Uterus (tissue), 4 donors: Measurements from ENCODE around the gene MFRP. TPM values are rescaled to one million over a fixed set of nuclear protein-coding genes. Genes with fewer than 3 reads are reported as not detected.

ENCODE experiments used
- DNase-seq, 2 donors: peaks; one replicate each; pipeline ENCODE4 v3.0.0-alpha.2; 2019 to 2020
- H3K27ac ChIP-seq, 2 donors: fragments of 200-600 bp; sonication (generic); 1 replicate in 1 of 2; 2 replicates in 1 of 2; pipeline ENCODE4 v1.5.1; 2016 to 2018
- H3K27me3 ChIP-seq, 2 donors: fragments of 200-600 bp; sonication (generic); one replicate each; pipeline ENCODE4 v1.5.1; 2018 to 2019; ENCODE audit warnings: control low read depth in 1 of 2
- H3K36me3 ChIP-seq, 2 donors: fragments of 200-600 bp; sonication (generic); one replicate each; pipeline ENCODE4 v1.5.1; 2019; ENCODE audit warnings: control low read depth in 1 of 2
- H3K4me1 ChIP-seq, 2 donors: fragments of 200-600 bp; sonication (generic); one replicate each; pipeline ENCODE4 v1.5.1; 2018 to 2019; ENCODE audit warnings: control low read depth in 1 of 2
- H3K4me3 ChIP-seq, 2 donors: fragments of 200-600 bp; sonication (generic); 1 replicate in 1 of 2; 2 replicates in 1 of 2; pipeline ENCODE4 v1.5.1; 2018 to 2019; ENCODE audit warnings: mild to moderate bottlenecking in 1 of 2
- H3K9me3 ChIP-seq, 2 donors: fragments of 200-600 bp; sonication (generic); one replicate each; pipeline ENCODE4 v1.5.1; 2019; ENCODE audit warnings: control low read depth in 1 of 2
- POLR2A ChIP-seq, 2 donors: fragments of 450-650 bp; IDR thresholded peaks; one replicate each; pipeline ENCODE4 v1.6.1; 2016; ENCODE audit warnings: antibody characterized with exemption in 2 of 2, mild to moderate bottlenecking in 1 of 2, moderate library complexity in 1 of 2
- intact Hi-C: fragments of 100-400 bp; cut with DNase I; formaldehyde crosslinking; loops from one replicate; pipeline ENCODE4 v1.15.1; 2023; ENCODE audit warnings: low total_unique reads
- total RNA-seq, 4 donors: library from RNA; depleted of rRNA in 3 of 4; stranded (reverse); fragments of >200 nt in 3 of 4; gene quantifications; one replicate each; pipeline versions ENCODE4 v1.1.0 to v1.2.4, GENCODE V29; 2014 to 2023
- TF ChIP-seq, protein P1 (sequence below), 4 experiments: fragments of 200-600 bp in 2 of 4; fragments of 450-650 bp in 2 of 4; sonication (generic) in 2 of 4; IDR thresholded peaks; one replicate each; pipeline ENCODE4 v1.5.1; 2016 to 2019; ENCODE audit warnings: antibody characterized with exemption in 4 of 4, mild to moderate bottlenecking in 2 of 4, moderate library complexity in 1 of 4
- donor health status: DM: yes; HTN: yes; CAD: no.

The MFRP gene
- total RNA-seq, 4 donors from 2014 or later, result 0.07 to 0.26 TPM; not detected in 2

- H3K4me1 ChIP-seq, result peaks cover 16 to 24% of the 10 kb centered on the region in 2 donors
- DNase-seq, result no peak
- intact Hi-C loops, result no loop called here
- no peaks in the 10 kb centered on the region for H3K36me3 ChIP-seq
- no peak for TF ChIP-seq POLR2A (IDR thresholded peaks at IDR 0.05)
- TF ChIP-seq, protein P1, sequence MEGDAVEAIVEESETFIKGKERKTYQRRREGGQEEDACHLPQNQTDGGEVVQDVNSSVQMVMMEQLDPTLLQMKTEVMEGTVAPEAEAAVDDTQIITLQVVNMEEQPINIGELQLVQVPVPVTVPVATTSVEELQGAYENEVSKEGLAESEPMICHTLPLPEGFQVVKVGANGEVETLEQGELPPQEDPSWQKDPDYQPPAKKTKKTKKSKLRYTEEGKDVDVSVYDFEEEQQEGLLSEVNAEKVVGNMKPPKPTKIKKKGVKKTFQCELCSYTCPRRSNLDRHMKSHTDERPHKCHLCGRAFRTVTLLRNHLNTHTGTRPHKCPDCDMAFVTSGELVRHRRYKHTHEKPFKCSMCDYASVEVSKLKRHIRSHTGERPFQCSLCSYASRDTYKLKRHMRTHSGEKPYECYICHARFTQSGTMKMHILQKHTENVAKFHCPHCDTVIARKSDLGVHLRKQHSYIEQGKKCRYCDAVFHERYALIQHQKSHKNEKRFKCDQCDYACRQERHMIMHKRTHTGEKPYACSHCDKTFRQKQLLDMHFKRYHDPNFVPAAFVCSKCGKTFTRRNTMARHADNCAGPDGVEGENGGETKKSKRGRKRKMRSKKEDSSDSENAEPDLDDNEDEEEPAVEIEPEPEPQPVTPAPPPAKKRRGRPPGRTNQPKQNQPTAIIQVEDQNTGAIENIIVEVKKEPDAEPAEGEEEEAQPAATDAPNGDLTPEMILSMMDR (IDR thresholded peaks at IDR 0.05), result no peak
- peak overlapping the region; percentile 5 to 94 for H3K27ac ChIP-seq
- H3K4me3 ChIP-seq, result no peak overlapping the region
- no peaks in the 10 kb centered on the region for H3K9me3 ChIP-seq
- no peaks in the 10 kb centered on the region for H3K27me3 ChIP-seq
Observed at GRCh38 chr11:119372260-119373058, 26.0 kb upstream of the MFRP start.

DNA sequence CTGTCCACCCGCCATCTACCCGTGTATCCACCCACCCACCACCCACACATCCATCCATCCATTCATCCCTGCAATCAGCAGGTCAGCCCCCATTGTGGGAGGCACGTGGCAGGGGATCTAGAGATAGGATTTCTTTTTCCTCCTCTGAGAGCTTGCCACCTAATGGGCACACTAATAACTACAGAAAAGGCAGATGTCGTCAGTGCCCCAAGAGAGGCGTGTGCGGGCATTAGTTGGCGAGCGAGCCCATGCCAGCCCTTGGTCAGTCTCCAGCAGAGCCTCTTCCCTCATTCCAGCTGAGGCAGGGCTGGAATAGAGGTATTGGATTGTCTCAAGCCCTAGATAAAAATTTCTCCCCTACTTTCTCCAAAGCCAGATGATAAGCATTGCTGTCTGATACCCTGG lies 25.3 kb upstream of the MFRP start:
- Histone ChIP-seq H3K27ac (peak overlapping the region; percentile 5 to 94), H3K27me3 (no peaks in the 10 kb centered on the region), H3K4me1 (peaks cover 16 to 24% of the 10 kb centered on the region in 2 donors), H3K4me3 (no peak overlapping the region), H3K36me3 (no peaks in the 10 kb centered on the region), H3K9me3 (no peaks in the 10 kb centered on the region)
- no peak for TF ChIP-seq POLR2A (IDR thresholded peaks at IDR 0.05)
- TF ChIP-seq, protein P1 (IDR thresholded peaks at IDR 0.05), result peak in 1 of 4 experiments; percentile 5
- DNase-seq, result no peak
- intact Hi-C loops, result no loop called here

GRCh38 chr11:119371067-119371601 lies 24.6 kb upstream of the MFRP start:
- H3K27me3 ChIP-seq, result no peaks in the 10 kb centered on the region
- peak overlapping the region; percentile 41 to 94 for H3K27ac ChIP-seq
- H3K9me3 ChIP-seq, result no peaks in the 10 kb centered on the region
- DNase-seq, result no peak
- H3K36me3 ChIP-seq, result no peaks in the 10 kb centered on the region
- H3K4me3 ChIP-seq, result no peak overlapping the region
- intact Hi-C loops, result no loop called here
- peaks cover 16 to 28% of the 10 kb centered on the region in 2 donors for H3K4me1 ChIP-seq
- TF ChIP-seq, protein P1 (IDR thresholded peaks at IDR 0.05), result no peak
- TF ChIP-seq POLR2A (IDR thresholded peaks at IDR 0.05), result no peak

DNA sequence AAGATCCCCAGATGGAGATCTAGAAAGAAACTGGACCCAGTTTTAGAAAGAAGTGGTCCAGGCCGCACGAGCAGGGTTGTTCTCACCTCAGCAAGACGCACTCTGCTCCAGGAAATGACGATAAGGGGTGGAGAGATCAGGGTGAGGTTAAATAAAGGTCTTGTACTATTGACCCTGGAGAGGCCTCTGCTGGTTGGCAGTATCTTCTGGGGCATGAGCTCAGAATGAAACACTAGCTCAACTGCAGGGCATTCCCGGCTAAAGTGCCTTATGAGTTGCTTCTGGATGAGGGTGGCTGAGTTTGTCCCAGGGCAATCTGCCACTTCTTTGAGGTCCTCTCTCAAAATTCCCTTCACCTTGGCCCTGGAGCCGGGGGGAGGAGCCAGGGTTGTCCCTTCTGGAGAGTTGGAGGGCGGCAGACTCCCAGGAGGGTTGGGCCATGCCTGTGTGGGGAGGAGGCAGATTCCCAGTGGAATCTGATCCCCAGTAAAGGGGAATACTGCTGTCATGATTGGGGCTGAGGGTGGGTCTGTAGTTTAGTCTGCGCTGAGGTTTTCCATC lies 24.1 kb upstream of the MFRP start:
- intact Hi-C loops, result no loop called here
- H3K27ac ChIP-seq, result peak overlapping the region; percentile 41 to 94

More for the DNA sequence above, 24.1 kb upstream of the MFRP start:
- Histone ChIP-seq H3K36me3 (no peaks in the 10 kb centered on the region), H3K4me1 (peaks cover 16 to 28% of the 10 kb centered on the region in 2 donors), H3K27me3 (no peaks in the 10 kb centered on the region), H3K9me3 (no peaks in the 10 kb centered on the region), H3K4me3 (no peak overlapping the region)
- DNase-seq, result peak in 1 of 2 donors; percentile 49
- TF ChIP-seq, protein P1 (IDR thresholded peaks at IDR 0.05), result no peak
- TF ChIP-seq POLR2A (IDR thresholded peaks at IDR 0.05), result no peak
